NCI-H345 (cell line): Measurements from ENCODE around the gene C10orf62.
A peak's percentile ranks its signal among the peaks of the same experiment; 100 is the strongest.
"Not testable (repeated sequence)": the region's sequence is repeated elsewhere in the genome, so short reads cannot be mapped to it uniquely, and the experiment has no call there.

Source experiments
- DNase-seq: peaks from one replicate; lab custom pipeline; 2025; lab: John Stamatoyannopoulos, UW

C10orf62 gene

GRCh38 chr10:97566336-97566996 lies 23.1 kb upstream of the C10orf62 start:
- DNase-seq, result no peak

DNA sequence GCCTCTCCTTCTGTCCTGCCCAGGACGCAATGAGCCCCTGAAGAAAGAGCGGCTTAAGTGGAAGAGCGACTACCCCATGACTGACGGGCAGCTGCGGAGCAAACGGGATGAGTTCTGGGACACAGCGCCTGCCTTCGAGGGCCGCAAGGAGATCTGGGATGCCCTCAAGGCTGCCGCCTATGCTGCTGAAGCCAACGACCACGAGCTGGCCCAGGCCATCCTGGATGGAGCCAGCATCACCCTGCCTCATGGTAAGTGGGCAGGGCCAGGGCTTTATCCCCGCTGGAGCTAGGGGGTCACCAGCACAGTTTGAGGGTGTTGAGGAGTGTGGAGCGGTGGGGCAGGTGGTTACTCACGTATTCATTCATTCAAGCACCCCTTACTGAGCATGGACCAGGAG lies 21.6 kb upstream of the C10orf62 start:
- no peak for DNase-seq

DNA sequence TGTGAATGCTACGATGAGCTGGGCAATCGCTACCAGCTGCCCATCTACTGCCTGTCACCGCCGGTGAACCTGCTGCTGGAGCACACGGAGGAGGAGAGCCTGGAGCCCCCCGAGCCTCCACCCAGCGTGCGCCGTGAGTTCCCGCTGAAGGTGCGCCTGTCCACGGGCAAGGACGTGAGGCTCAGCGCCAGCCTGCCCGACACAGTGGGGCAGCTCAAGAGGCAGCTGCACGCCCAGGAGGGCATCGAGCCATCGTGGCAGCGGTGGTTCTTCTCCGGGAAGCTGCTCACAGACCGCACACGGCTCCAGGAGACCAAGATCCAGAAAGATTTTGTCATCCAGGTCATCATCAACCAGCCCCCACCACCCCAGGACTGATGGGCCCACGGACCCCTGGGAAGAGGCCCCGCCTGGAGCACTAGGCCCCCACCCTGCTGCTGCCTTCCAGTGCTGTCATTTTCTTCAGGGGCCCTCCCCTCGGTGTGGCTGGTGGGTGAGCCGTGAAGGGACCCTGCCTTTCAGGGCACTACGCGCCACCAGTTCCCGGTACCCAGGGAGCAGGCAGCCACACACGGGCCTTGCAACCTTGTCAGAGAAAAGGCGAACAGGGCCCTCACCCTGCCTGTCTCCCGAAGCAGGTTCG lies 19.3 kb upstream of the C10orf62 start:
- no peak for DNase-seq

GRCh38 chr10:97570789-97571471 lies 18.6 kb upstream of the C10orf62 start:
- DNase-seq, result no peak

GRCh38 chr10:97571622-97572021 lies 17.9 kb upstream of the C10orf62 start:
- no peak for DNase-seq

- peak; percentile 27 for DNase-seq
Observed at GRCh38 chr10:97572214-97572989, 17.1 kb upstream of the C10orf62 start, which contains the start of gene ANKRD2. TSS of gene ANKRD2 (plus strand) at chr10:97572779. CDS start at chr10:97572789, 10 bp downstream.

DNA sequence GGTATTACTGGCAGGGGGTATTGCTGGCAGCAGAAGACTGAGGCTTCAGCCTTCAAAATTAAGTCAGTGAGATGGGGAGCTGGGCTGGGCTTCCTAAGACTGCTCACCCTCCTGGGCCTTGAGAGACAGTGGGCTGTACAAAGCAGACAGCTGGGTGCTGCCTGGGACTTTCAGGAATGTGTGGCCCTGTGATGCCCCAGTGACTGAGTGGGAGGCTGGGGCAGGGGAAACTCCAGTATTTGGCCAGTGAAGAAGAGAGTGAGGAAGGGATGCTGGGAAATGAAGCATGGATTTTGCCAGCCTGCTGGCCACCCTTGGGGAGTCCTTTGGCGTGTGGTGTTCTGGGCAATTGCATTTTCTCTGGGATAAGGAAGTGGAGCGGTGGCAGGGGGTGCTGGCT lies 16.5 kb upstream of the C10orf62 start:
- DNase-seq, result no peak

GRCh38 chr10:97573672-97574071 lies 15.8 kb upstream of the C10orf62 start:
- DNase-seq, result no peak

DNA sequence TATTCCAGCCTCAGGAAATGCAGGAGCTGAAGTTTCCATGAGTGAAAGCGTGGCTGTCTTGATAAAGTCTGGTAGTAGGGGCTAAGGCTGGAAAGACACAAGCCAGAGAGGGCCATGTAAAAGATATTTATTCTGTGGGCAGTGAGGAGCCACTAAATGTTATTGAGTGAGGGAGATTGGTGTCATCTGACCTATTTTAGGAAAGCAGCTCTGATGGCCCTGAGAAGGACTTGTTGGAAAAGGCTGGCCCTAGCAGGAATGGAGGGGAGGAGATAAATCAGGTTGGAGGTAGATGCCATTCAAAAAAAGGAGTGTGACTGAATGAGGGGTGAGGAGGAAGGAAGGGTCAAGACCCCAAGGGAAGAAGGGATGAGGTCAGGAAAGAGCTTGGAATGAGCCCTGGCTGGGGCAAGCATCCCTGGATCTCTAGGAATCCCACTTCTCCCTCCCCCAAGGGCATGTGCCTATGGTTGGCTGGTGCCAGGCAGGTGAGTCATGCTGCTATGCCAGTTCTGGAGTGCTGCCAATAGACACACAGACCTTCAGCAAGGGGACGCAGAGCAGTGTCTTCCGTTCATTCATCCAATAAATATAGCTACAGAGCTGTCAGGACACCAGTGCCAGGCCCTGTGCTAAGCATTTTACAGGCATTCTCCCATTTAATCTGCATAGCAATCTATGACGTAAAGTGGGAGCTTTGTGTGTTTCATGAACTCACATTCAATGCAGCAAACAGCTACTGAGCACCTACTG lies 15.0 kb upstream of the C10orf62 start:
- peak; percentile 87 for DNase-seq

DNA sequence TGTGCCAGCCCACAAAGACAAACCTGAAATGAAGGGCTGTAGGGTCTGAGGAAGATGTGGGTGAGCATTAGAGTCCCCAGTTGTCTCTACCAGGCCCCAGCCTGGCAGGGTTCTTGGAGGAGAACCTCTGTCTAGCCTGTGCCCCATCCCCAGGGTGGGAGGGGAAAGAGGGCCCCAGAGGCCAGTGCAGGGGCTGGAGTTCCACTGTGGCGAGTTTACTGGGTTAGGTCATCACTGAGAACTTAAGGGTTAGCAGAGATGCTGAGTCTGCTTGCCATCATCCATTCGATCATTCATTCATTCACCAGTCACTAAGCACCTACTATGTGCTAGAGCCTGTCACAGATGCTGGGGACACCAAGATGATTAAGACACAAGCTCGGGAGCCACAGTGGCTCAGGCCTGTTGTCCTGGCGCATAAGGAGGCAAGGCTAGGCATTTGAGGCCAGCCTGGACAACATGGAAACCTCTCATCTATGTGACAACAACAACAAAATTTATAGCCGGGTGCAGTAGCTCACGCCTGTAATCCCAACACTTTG lies 14.3 kb upstream of the C10orf62 start:
- DNase-seq, result no peak

DNA sequence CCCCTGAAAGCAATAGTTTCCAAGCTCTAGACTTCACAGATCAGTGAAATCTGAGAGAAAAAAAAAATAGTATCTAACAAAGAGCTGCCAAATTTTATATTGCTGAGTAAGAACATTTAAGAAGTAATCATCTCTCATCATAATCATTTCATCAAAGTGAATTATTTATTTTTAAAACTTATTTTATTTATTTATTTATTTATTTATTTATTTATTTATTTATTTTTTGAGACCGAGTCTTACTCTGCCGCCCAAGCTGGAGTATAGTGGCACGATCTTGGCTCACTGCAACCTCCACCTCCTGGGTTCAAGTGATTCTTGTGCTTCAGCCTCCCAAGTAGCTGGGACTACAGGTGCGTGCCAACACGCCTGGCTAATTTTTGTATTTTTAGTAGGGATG lies 13.0 kb upstream of the C10orf62 start:
- DNase-seq, result not testable (repeated sequence)

DNA sequence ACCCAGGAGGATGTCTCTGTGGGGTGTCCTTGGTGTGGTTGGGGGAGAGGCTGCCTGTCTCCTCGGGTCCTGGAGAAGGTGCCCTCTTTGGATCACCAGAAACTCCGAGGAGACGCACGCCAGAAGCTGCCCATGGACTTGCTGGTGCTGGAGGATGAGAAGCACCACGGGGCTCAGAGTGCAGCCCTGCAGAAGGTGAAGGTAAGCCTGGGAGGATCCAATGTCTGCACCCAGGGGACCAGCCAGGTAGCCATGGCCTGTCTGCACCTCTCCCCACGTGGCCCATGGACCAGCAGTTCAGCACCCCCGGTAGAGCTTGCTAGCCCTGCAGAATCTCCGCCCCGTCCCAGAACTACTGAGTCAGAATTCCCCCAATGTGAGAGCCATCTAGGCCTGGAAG lies 11.8 kb upstream of the C10orf62 start:
- DNase-seq, result no peak

DNA sequence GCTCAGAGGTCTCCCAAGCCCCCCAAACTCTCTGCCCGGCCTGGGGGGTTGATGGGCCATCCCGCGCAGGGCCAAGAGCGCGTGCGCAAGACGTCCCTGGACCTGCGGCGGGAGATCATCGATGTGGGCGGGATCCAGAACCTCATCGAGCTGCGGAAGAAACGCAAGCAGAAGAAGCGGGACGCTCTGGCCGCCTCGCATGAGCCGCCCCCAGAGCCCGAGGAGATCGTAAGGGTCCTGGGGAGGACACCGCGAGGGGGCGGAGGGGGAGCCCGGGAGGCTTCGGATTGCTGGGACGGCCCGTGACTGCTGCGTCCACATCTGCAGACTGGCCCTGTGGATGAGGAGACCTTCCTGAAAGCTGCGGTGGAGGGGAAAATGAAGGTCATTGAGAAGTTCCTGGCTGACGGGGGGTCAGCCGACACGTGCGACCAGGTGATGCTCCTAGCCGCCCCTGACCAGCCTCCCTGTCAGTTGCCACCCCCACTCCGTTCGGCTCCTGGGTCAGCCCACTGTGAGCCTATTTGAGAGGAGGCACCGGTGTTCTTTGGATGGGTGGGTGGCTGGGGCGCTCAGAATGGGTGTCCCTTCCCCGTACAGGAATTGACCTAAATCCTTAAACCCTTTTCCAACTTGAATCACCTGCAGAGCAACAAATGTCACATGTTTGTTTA lies 11.2 kb upstream of the C10orf62 start:
- DNase-seq, result no peak

GRCh38 chr10:97580421-97581367 lies 8.8 kb upstream of the C10orf62 start:
- no peak for DNase-seq

GRCh38 chr10:97582169-97582568 lies 7.4 kb upstream of the C10orf62 start:
- DNase-seq, result no peak

DNA sequence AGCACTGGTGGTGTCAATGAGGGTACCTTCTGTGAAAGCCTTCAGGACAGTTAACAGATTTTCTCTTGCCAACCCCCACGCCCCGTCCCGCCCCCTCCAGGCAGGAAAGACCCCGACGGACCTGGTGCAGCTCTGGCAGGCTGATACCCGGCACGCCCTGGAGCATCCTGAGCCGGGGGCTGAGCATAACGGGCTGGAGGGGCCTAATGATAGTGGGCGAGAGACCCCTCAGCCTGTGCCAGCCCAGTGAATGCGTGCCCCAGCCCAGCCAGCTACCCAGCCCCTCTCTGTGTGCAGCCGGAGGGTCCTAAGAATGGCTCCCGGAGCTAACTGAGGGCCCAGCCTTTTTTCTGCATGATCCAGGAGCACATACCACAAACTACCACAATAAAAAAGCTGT lies 6.0 kb upstream of the C10orf62 start:
- no peak for DNase-seq

DNA sequence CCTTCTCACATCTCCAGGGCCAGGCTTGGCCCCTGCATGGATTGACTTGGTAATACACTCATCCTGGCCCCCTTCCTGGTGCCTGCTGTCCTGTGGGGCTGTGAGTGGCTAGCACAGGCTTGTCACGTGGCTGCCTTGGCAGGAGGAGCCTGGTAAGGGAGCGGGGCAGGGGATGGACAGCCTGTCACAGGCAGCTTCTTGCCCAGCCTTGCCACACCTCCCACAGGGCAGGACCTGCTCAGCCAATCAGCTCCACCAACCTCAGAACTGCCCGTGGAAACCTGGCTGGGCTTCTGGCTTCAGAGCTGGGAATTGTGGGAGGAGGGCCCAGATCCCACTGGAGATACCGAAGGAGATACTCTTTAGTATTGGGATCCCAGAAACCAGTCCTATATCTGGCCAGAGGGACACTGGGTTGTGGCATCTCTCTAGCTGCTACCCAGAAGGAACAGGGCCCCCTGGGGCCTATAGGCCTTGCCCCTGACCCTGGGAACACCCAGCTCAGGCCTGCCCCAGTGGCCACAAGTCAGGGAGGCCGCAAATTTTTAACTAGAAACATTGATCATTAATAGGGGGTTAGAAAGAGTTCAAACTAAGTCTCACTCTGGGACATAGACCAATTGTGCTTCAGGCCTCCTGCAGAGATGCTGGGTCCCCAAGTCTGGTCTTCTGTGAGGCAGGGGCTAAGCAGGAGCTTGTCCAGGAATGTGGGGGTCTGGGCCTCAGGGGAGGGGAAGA lies 5.3 kb upstream of the C10orf62 start, which contains the start of gene HOGA1:
TSS of gene HOGA1 (plus strand) at position 330 of the 738 bp plus-strand sequence. CDS start at position 645, 315 bp downstream.
- DNase-seq, result no peak

GRCh38 chr10:97584798-97585438 lies 4.6 kb upstream of the C10orf62 start:
- no peak for DNase-seq
